ENCODE results near the gene HBD.

HBD gene

GRCh38 chr11:5192738-5193137 lies 41.5 kb downstream of the HBD start:
- no peak for DNase-seq (ENCODE audit: low read depth in 2 of 3, low spot score in 1 of 3)

GRCh38 chr11:5188201-5188600 lies 46.1 kb downstream of the HBD start:
- DNase-seq (ENCODE audit: low read depth in 2 of 3, low spot score in 1 of 3), result no peak
